ENCODE data around the gene WDR82.

Gene WDR82

GRCh38 chr3:52254608-52255007 is 23.8 kb downstream of the WDR82 start:
- no peak for DNase-seq (ENCODE audit: low read depth)

DNA sequence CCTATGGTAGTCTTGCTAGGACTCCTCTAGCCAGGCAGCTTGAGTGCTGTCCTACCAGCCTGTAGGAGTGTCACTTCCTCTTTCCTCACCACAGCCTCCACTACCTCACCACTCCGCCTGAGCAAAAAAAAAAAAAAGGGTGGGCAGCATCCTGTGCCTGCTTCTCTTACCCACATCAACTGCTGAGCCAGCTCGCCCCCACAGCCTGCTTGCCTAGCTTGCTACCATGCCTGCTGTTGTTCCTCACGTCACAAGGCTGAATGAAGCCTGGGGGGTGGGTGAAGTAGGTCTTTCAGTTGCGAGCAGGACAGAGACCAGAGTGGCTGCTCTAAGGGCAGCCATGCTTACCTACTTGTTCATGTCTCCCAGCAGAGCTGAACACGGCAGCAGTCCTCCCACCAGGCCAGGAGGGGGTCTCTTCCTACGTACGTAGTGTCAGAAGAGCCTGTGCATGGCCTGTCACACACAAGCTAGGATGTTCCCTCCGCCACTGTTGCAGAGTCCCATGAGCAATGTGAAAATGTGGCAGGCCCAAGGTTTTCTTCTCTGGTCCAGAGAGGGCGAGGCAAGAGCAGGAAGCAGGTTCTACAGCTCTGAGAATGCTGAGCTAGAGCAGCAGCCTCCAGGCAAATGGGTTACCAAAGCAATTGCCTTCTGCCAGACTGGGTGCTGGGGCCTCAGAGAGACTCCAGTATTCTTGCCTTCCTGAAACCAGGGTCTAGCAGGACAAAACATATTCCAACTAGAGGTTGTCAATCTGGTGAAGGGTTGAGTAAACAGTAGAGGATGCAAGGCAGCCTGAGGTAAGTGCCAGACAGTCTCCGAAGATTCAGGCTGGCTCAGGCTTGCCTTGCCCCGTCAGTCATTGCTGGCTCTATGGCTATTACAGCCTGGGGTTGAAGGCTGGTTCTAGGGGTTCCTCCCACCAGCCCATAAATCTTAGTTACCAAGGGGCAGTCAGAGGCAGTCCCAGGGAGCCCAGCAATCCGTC is 24.8 kb downstream of the WDR82 start:
- peak; percentile 69 for DNase-seq (ENCODE audit: low read depth)

GRCh38 chr3:52250122-52250521 is 28.3 kb downstream of the WDR82 start:
- no peak for DNase-seq (ENCODE audit: low read depth)

- DNase-seq (ENCODE audit: low read depth): no peak
These were observed 28.8 kb downstream of the WDR82 start for GRCh38 chr3:52249683-52250082.

DNA sequence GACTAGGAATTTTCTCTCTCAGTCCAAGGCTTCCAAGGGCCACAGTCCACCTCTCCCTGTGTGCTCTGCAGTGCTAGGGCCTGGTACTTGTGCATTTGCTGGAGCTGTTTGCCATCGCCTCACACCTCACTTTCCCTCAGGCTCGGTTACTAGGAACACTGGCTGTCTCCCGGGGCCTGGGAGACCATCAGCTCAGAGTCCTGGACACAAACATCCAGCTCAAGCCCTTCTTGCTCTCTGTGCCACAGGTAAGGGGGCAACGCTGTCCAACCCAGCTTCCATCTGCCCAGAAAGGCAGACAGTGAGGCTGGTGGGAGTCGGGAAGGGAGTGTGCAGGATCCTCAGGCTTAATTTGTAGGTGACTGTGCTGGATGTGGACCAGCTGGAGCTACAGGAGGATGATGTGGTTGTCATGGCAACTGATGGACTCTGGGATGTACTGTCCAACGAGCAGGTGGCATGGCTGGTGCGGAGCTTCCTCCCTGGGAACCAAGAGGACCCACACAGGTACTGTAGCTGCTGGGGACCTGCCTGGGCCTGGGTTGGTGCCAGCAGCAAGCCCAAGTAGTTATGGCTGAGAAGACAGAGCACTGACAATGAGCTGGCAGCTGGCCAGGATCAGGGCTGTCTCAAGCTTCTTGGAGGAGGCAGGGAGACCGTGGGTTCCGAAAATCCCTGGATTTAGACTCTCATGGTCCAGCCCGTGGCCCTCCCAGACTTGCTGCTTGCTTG is 29.5 kb downstream of the WDR82 start:
- no peak for DNase-seq (ENCODE audit: low read depth)

- no peak for DNase-seq (ENCODE audit: low read depth)
These were observed 30.3 kb downstream of the WDR82 start for GRCh38 chr3:52248165-52248541.

DNA sequence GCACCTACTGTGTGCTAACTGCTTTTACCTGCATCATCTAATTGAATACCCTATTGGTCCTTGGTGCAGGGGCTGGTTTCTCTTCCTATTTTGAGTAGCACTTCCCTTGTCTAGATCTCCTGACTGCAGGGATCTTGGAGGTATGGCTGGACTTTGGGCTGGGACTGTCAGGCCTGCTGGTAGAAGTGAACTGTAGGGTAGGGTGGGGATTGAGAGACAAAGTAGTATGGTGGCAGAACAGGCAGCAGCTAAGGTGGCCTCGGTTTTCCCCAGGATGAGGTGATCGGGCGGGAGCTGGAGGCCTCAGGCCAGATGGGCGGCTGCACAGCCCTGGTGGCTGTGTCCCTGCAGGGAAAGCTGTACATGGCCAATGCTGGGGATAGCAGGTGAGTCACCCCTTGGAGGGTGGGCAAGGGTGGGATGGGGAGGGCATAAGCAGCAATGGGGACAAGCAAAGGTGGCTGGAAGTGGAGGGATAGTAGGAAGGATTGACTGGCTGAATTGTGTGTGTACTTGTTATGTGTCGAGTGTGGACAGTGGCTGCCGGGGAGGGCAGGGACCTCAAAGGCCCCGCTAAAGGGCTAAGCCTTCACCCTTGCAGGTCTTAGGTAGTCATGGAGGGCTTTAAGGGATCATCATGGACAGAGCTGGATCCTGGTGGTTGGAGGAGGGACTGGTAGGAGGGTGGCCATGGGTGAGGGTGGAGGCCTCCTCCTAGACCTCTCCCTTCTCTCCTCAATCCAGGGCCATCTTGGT is 30.9 kb downstream of the WDR82 start:
- no peak for DNase-seq (ENCODE audit: low read depth)

GRCh38 chr3:52246728-52247408 is 31.6 kb downstream of the WDR82 start:
- no peak for DNase-seq (ENCODE audit: low read depth)

GRCh38 chr3:52246264-52246620 is 32.2 kb downstream of the WDR82 start:
- DNase-seq (ENCODE audit: low read depth): no peak

GRCh38 chr3:52245322-52246263 is 32.9 kb downstream of the WDR82 start, which contains the start of gene PPM1M:
TSS of gene PPM1M (plus strand) at chr3:52245759. CDS start at chr3:52245825, 66 bp downstream.
- DNase-seq (ENCODE audit: low read depth): peak; percentile 48

DNA sequence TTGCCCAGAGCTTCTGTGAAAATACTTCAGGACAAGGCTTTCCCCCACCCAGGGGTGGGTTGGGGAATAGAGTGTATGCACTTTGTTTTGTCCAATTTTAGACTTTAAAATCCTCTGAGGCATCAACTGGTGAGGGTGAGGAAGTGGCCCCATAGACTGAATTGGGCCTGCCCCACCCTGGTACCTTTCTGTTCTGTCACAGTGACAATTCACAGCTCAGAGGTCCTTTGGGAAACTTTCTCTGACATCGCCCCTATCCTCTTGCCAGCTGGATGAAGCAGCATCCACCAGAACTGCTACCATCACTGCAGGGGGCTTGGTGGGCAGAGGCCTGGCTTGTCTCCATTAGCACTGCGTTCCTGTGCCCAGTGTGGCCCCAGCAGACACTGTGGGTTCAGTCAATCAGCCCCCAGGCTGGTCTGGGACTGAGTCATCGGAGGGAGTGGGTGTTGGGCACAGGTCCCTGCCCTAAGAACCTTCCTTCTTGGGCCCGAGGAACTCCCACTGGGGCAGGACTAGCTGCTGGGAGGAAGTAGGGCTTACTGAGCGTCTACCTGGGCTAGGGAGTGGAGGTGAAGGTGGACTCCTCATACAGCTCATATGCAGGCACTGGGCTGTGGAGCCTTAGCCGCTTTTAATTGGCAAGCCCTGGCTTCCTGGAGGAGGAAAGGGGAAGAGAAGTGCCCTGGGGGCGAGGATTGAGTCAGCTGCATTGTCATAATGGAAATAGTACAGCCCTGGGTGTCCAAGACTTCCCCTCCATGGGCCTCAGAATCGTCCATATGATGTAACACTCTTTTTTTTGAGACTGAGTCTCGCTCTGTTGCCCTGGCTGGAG is 34.4 kb downstream of the WDR82 start:
- no peak for DNase-seq (ENCODE audit: low read depth)

- no peak for DNase-seq (ENCODE audit: low read depth)
These were observed 36.4 kb downstream of the WDR82 start for GRCh38 chr3:52242039-52242438.

DNA sequence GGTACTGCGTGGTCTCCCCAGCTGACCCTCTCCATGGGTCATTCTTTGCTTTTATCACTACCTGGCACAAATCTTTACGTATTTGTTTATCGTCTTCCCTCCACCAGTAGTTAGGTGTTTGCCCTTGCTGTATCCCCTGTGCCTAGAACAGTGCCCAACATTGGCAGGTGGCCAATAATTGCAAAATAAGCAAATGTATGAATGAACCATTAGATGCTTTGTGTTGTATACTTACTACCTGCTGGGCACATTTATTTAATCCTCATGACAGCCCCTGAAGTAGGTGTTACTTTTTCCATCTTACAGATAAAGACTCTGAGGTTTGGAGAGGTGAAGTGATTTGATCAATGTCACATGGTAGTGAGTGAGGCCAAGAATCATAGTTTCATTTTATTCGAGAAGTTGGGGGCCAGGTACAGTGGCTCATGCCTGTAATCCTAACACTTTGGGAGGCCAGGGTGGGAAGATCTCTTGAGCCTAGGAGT is 37.5 kb downstream of the WDR82 start:
- DNase-seq (ENCODE audit: low read depth): no peak

DNA sequence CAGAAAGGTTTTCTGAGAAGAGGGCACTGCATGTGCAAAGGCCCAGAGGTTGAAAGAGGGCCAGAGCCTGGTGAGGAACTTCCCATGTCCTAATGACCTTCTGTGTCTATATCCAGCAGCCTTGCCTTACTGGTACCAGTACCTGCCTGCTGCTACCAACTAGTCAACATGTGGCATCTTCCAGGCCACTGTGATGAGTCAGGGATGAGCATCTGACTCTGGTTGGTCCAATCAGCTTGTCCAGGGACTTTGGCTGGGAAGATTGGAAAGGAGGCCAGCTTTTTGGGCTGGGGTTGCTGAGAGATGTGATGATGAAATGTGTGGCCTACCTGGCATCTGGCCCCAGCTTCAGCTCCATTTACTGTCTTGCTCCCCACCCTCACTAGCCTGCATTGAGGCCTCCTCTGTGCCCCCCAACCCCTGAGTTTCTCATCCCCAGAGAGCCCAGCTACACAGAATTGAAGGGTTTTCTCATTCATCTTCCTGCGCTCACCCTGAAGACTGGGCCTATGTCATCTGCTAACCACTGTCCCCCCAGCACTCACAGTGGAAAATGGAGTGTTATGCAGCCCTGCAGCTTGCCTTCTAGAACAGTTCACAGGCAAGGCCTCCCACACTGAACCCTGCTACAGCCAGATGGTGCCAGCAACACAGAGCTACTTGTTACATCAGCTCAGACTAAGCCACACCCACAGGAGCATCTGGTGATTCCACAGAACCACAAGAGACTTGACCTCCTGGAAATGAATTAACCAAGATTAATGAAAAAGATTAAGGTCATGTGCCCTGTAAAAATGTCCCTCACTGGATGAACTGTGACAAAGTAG is 38.2 kb downstream of the WDR82 start:
- DNase-seq (ENCODE audit: low read depth): no peak

GRCh38 chr3:52238761-52239701 is 39.4 kb downstream of the WDR82 start, which contains the start of gene TWF2:
TSS of gene TWF2 (minus strand) at chr3:52239158. CDS start at chr3:52239016, 142 bp downstream.
- peak; percentile 86 for DNase-seq (ENCODE audit: low read depth)

DNA sequence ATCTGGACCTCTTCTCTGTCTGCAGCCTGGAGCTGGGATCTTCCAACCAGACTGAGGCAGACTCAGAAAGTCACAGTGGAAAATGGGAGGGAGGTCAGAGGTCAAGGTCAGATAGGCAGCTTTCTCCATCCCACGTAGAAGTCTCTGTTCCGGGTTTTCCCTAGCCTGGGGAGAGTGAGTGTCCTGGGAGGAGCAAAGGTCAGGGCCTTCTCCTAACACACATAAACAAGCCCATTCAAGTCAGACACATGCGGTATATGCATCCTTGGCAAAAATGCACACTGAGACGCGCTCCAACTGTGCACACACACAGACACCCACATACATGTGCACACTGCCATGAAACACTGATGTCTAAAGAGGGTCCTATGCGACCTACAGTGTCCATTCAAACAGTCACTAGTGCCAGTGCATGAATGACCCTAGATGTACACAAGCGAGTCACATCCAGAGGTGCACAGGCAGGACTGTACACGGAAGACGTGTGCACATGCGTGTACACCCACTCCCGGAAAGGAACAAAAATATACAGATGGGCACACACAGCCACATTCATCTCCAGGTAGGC is 40.2 kb downstream of the WDR82 start:
- no peak for DNase-seq (ENCODE audit: low read depth)

- DNase-seq (ENCODE audit: low read depth): no peak
These were observed 40.7 kb downstream of the WDR82 start for GRCh38 chr3:52237657-52238172.
